Glomerular endothelial cell (primary cell): ENCODE data around the gene GPR35. TPM values are rescaled to one million over a fixed set of nuclear protein-coding genes. Genes with fewer than 3 reads are reported as not detected.
"Not testable (repeated sequence)": the region's sequence is repeated elsewhere in the genome, so short reads cannot be mapped to it uniquely, and the experiment has no call there.

ENCODE experiments used
- DNase-seq: peaks from one replicate; pipeline ENCODE4 v3.0.0-alpha.2; 2011; ENCODE audit warnings: low read depth, low spot score; ENCODE audit errors: extremely low read depth
- total RNA-seq: library from RNA; depleted of rRNA; stranded (reverse); fragments of >200 nt; gene quantifications from 2 replicates; pipeline ENCODE4 v1.2.3, GENCODE V29; 2015

Gene GPR35
- total RNA-seq, 1 donor from 2014 or later, result 0.23 TPM

DNA sequence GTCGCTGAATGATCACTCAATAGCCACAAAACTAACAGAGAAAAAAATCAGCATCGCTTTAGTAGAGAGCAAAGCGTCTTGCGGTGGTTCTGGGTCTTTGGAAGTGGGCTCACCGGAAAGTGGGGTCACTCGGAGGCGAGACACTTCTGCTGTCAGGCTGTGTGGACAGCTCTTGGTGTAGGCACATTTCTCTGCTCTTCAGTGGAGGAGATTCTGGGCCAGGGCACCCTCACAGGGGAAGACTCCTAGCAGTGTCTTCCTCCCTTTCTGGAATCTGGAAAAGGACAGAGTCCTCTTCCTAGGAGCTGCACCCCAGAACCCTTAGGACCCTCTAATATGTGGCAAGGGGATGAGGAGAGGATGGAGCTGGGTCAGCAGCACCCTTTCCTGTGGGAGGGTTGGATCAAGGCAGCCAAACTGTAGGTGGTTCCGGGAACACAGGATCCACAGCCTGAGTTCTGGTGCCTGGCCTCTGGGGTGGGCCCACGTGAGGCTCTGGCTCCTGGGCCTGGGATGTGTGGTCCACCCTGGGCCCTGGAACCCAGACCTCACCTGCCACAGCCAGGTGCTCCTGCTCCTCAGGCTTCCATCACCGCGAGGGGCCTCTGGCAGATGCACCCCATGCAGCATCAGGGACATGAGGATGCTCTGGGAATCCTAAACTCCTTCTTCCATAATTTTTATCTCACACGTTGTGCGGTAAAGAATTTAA, 25.1 kb downstream of the GPR35 start:
- no peak for DNase-seq

DNA sequence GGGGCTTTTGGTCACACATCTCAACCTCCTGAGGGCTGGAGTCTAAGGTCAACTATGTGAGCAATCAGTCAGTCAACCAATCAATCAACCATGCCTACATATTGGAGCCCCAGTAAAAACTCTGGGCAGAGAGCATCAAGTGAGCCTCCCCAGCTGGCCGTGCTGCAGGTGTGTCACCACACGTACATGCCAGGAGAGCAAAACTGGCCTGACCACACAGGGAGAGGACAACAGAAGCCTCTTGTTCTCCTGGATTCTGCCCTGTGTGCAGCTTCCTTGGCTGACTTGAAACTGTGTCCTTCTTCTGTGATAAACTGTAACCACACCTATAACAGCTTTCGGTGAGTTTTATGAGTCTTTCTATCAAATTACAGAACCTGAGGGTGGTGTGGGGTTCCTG, 25.9 kb downstream of the GPR35 start:
- no peak for DNase-seq

DNA sequence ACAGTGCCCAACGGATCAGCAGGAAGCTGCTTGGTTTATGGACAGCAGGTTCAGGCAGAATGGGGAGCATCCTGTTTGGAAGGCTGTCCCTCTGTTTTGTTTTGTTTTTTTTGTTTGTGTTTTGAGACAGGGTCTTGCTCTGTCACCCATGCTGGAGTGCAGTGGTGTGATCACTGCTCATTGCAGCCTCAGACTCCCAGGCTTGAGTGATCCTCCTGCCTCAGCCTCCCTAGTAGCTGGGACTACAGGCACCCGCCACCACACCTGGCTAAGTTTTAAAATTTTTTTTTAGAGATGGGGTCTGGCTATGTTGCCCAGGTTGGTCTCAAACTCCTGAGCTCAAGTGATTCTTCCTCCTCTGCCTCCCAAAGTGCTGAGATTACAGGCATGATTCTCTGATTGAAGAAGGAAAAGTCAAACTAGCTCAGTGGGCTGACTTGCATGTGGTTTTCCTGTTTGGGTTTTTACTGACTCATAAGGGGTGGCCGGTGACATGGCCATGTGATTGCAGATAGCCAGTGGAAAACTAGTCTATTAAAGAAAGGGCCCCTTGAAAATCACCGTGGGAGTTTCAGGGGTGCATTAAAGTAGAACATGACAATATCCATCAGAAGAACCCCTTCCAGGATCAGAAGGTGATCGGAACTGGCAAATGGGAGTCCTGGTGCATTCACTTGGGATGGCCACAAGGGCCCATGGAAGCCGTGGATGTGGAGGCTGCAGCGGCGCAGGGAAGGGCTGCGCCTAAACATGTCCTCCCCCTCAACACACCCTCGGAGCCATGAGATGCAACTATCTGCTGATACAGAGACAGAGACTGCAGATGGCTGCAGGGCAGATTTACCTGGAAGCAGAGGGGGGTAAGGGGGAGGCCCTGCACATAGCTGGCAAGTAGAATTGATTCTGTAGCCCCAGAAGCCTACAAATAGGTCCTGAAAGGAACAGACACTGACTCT, 30.9 kb downstream of the GPR35 start:
- DNase-seq, result no peak

DNA sequence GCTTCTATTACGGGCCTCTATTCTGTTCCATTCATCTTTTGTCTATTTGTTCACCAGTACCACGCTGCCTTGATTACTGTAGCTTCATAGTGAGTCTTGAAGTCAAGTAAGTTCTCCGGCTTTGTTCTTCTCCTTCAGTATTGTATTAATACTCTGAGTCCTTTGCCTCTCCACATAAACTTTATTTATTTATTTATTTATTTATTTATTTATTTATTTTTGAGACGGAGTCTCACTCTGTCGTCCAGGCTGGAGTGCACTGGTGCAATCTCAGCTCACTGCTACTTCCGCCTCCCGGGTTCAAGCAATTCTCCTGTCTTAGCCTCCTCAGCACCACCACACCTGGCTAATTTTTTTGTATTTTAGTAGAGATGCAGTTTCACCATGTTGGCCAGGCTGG, 34.6 kb downstream of the GPR35 start:
- DNase-seq, result not testable (repeated sequence)

DNA sequence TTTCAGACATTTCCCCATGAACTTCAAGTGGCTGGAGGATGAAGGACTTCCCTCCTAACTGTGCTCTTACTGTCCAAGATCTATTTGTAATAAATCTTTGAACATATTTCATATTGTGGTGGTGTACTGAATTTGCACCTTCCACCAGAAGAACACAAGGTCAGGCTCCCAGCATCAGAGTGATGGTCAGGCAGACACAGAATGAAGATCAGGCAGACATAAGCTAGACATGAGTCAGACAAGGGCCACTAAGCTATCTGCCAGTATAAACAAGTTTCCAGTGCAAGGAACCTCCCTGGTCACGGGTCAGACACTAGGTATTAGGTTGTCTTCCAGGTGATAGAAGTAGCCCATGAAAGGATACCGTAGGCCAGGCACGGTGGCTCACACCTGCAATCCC, 37.4 kb downstream of the GPR35 start:
- DNase-seq, result no peak

DNA sequence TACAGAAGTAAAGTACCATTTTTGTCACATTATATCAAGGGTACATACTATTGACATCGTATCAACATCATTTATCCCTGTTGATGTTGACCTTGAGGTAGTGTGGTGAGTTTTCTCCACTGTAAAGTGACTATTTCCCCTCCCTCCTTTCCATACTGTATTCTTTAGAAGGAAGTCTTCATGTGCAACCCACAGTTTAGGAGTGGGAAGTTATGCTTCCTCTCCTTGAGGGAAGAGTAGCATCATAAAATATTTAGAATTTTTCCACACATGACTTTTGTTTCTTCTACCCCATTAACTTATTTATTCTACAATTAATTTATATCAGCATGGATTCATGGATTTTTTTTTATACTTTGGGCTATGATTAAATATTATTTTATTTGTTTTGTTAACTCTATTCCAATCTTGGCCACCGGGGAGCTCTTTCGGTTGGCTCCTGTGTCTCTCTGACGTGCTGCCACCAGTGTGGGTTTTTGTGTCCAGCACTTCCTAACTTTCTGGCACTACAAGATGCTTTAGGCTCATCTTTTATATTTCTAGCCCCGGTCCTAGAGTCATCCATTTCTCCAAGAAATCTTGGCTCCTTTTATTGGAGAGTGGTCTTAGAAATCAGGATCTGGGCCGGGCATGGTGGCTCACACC, 38.4 kb downstream of the GPR35 start:
- no peak for DNase-seq

DNA sequence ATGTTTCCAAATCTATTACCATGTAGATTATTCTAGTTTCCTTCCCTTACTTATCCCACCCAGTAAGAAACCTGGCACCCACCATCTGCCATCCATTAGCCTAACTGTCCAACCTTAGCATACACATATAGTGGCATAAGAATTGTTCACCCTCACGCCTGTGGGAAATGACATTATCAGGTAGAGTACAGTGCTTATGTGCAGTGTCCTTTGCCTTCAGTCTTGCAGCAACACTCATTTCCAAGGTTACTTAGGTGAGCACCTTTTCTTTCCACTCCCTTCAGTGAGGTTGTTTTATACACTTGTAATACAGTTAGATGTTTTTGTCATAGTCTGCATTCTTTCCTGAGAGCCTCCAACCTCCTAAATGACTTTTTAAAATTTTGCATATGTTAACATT, 39.3 kb downstream of the GPR35 start:
- no peak for DNase-seq

DNA sequence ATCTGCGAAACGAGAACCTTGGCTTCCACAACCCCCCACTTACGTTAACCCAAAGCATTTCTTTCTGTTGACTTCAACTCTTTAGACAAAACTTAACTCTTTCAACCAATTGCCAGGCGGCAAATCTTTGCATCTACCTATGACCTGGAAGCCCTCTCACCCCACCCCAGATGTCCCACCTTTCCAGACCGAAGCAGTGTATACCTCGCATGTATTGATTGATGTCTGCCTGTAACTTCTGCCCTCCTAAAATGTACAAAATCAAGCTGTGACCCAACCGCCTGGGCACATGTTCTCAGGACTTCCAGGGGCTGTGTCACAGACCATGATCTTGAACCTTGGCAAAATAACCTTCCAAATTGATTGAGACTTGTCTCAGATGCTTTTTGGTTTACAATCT, 45.1 kb downstream of the GPR35 start:
- no peak for DNase-seq

DNA sequence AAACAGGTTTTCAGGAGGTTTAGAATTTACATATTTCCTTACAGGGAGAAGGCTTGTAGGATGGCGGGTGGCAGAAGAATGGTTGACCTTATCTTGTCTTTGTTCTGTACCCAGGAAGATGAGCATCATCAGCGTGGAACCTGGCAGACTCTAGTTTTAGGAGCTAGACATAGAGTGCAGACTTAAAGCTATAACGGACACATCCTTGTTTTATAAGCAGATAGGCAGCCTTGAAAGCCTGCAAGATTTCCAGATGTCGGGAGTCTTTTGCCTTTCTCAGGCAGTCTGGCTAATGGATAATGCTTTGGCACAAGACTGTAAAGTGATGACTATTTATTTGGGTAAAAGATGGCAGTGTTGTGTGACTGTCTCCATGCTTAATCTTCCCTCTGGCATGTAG, 45.7 kb downstream of the GPR35 start:
- no peak for DNase-seq

DNA sequence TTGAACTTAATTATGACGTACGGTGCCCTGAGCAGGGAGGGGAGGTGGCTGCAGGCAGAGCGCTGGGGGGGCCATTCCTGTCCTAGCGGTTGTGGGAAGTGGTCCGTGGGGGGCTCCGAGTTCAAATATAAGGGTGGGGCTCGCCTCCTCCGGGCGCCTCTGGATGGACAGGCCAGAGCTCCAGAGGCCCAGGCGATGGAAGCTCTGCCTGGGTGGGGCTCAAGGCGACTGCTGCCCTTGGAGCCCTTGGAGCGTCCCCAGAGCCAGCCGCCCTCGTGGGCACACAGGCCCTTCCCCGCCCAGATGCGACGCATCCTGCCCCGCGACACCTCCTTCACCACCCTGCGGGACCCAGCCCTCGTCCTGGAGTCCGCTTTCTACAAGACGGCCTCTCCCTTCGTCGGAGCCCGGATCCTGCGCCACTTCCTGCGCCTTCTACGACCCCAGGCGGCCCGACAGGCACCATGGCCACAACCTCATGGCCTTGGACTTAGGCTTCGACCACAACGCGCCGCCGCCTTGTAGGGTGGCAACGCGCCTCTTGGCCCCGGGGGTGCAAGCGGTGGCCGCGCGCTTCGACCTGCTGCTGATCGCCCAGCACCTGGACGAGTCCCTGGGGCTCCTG, 46.9 kb downstream of the GPR35 start:
- no peak for DNase-seq

DNA sequence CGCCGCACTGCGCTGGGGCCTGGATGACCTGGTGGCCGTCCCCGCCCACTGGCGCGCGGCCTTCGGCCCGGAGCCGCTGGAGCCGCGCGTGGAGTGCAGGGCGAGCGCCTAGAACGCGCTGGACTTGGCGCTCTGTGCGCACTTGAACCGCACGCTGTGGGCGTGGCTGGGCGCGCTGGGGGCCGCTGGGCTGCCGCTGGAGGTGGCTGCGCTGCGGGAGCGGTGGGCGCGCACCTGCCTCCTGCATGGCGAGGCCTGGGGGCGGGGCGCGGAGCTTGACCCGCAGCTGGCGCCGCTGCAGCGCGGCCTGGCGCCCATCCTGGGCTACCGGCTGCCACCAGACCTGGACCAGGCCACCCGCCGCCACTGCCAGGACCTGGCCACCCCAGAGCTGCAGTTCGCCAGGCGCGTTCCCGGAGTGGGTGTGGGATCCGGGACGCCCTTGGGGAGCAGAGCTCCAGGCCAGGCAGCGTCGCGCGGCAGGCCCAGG, 47.5 kb downstream of the GPR35 start:
- no peak for DNase-seq

DNA sequence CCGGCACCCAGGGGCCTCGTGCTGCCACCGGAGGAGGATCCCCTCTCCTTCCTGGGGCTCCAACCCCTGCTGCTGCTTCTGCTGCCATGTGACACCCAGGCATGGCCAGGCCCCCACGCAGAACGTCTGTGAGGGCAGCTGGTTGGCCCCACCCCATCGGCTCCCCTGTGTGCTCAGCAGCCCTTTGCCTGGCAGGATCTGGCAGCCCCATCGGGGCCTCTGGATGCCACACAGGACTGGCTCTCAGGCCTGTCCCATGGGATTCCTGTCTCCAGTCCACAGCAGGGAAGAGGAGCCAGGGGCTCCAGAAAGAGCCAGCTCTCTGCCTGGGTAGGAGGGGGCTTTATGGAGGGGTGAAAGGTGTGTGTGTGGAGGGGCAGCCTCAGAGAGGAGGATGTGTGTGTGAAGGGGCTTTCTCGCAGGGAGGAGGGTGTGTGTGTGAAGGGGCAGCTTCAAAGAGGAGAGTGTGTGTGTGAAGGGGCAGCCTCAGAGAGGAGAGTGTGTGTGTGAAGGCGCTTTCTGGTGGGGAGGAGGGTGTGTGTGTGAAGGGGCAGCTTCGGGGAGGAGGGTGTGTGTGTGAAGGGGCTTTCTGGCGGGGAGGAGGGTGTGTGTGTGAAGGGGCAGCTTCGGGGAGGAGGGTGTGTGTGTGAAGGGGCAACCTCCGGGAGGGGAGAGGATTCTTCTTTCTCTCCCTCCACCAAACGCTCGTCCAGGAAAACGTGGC, 49.3 kb downstream of the GPR35 start:
- DNase-seq, result not testable (repeated sequence)

DNA sequence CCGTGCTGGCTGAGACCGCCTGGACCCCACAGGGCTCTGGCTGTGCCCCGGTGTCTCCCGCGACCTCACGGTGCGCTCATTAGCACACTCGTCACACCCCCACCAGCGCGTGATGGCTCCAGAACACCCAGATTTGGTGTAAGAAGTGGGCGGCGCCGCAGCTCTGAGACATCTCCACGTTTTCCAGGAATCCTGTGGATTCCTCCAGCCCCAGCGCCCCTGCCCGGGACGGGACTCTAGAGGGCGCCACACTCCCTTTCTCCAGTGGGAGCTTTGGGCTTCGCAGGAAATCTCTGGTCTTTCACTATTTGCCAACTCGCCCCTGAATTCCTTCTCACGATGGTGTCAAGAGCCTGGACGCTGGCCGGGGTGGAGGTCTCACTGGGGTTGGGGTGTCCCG, 50.1 kb downstream of the GPR35 start:
- DNase-seq, result not testable (repeated sequence)

DNA sequence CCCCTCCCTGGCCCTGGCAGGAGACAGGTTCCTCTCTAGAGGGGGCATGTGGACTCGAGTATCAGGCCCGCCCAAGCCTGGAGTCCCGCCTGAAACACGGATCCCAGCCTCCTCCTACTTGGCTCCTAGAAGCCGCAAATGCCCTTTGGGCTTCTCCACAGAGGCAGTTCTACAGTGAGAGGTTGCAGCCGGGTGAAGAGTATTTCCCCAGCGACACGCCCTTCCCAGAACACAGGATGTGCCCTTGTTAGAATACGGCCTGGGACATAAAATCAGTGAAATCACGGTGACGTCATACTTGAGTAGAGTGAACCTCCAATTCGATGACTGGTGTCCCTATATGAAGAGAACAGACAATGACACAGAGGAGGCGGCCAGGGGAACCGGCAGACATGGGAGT, 52.8 kb downstream of the GPR35 start:
- DNase-seq, result not testable (repeated sequence)

DNA sequence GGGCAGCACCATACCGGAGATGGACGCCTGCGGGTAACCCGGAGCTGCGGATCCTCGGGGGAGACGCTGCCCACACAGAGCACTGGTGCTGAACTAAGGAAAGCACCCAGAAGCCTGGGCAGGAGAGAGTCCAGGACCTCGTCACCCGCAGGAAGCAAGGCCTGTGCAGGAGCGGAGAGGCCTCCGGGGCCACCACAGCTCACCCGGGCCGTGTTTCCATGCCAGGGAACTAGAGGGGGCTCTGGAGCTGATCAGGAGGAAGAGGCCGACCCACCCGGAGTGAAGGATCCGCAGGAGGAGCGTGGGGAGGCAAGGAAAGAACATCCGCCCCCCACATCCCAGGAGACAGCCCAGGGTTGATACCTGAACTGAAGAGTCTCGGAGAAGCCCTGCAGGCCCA, 53.6 kb downstream of the GPR35 start:
- DNase-seq, result not testable (repeated sequence)

DNA sequence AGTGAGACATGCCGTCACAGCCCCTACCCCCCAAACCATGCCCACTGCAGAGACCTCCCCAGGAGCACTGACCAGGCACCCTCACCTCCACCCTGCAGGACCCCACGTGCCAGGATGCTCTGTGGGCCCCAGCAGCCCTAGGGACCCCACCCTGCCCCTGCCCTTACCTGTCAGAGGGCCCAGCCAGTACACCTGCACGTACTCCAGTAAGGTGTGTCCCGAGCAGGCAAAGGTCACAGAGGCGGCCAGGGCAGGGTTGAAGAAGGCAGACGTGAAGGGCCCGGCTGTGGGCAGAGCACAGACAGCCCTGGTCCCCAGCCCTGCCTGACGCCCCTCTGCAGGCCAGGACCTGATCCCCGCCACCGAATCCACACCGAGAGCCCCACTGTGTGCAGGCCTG, 54.9 kb downstream of the GPR35 start:
- not testable (repeated sequence) for DNase-seq
